H1 (cell line): ENCODE results near the gene CD69. TPM values are rescaled to one million over a fixed set of nuclear protein-coding genes. Genes with fewer than 3 reads are reported as not detected.
A peak's percentile ranks its signal among the peaks of the same experiment; 100 is the strongest.

ENCODE experiments used
- CTCF ChIA-PET: fragments of 300-600 bp; sonication (Branson Sonifier 250); formaldehyde crosslinking; loops from one replicate; lab custom pipeline; 2021; ENCODE audit not compliant: partially characterized antibody; lab: Charles Lee
- POLR2A ChIA-PET: fragments of 300-600 bp; sonication (Branson Sonifier 250); formaldehyde crosslinking; loops from one replicate; lab custom pipeline; 2021; ENCODE audit warnings: inconsistent platforms; ENCODE audit not compliant: partially characterized antibody; lab: Charles Lee
- DNase-seq, 2 experiments: peaks; one replicate each; pipeline versions ENCODE4 v3.0.0 to v3.0.0-alpha.2; 2010 to 2022; ENCODE audit warnings: low spot score in 2 of 2, low read depth in 1 of 2, mixed read lengths in 1 of 2
- FAIRE-seq: peaks from 2 replicates; lab custom pipeline; 2011; peaks lifted over from hg19 to GRCh38; lab: Jason Lieb, UNC
- H2AFZ ChIP-seq: 2 replicates; pipeline ENCODE4 v1.8.1; 2012; ENCODE audit warnings: low read length, inconsistent platforms
- H2AK5ac ChIP-seq: 2 replicates; pipeline ENCODE4 v1.6.1; 2013; ENCODE audit warnings: low read depth, low read length
- H2BK120ac ChIP-seq: replicated peaks from 2 replicates; pipeline ENCODE3; 2013; ENCODE audit warnings: low read depth, low read length, inconsistent platforms
- H2BK12ac ChIP-seq: 2 replicates; pipeline ENCODE4 v1.6.1; 2013; ENCODE audit warnings: low read depth, low read length
- H2BK15ac ChIP-seq: 2 replicates; pipeline ENCODE4 v1.6.1; 2013; ENCODE audit warnings: low read length
- H2BK20ac ChIP-seq: 2 replicates; pipeline ENCODE4 v1.6.1; 2013; ENCODE audit warnings: low read length
- H2BK5ac ChIP-seq: 2 replicates; pipeline ENCODE4 v1.6.1; 2013; ENCODE audit warnings: low read depth, low read length
- H3K14ac ChIP-seq: 2 replicates; pipeline ENCODE4 v1.6.1; 2013; ENCODE audit warnings: inconsistent platforms; ENCODE audit not compliant: insufficient read length
- H3K18ac ChIP-seq: 2 replicates; pipeline ENCODE4 v1.6.1; 2013; ENCODE audit warnings: low read length; ENCODE audit errors: extremely low read depth
- H3K23ac ChIP-seq: 2 replicates; pipeline ENCODE4 v1.6.1; 2013; ENCODE audit warnings: inconsistent platforms; ENCODE audit not compliant: insufficient read length
- H3K23me2 ChIP-seq: 2 replicates; pipeline ENCODE4 v1.6.1; 2013; ENCODE audit warnings: low read depth, low read length
- H3K27ac ChIP-seq: 2 replicates; pipeline ENCODE4 v1.6.1; 2011; ENCODE audit warnings: low read depth, low read length, inconsistent platforms
- H3K27me3 ChIP-seq, 4 experiments: replicated peaks in 1 of 4; 1 replicate in 1 of 4; 2 replicates in 3 of 4; pipeline versions ENCODE4 v1.6.1 to v1.8.1; 2011 to 2013; ENCODE audit warnings: low read length in 3 of 4, mild to moderate bottlenecking in 3 of 4, inconsistent platforms in 2 of 4, mixed read lengths in 2 of 4, moderate library complexity in 1 of 4; ENCODE audit not compliant: control insufficient read depth in 3 of 4, insufficient read depth in 3 of 4; ENCODE audit errors: extremely low read depth in 1 of 4
- H3K36me3 ChIP-seq, 4 experiments: 2 replicates each; pipeline versions ENCODE4 v1.6.1 to v1.8.1; 2011 to 2013; ENCODE audit warnings: mild to moderate bottlenecking in 4 of 4, low read length in 3 of 4, moderate library complexity in 2 of 4, control low read depth in 1 of 4, inconsistent platforms in 1 of 4; ENCODE audit not compliant: insufficient read depth in 4 of 4, control insufficient read depth in 2 of 4
- H3K4ac ChIP-seq: replicated peaks from 2 replicates; pipeline ENCODE3; 2013; ENCODE audit warnings: low read length, low read depth, mixed read lengths, inconsistent platforms; ENCODE audit not compliant: insufficient read length
- H3K4me1 ChIP-seq, 4 experiments: replicated peaks in 1 of 4; 1 replicate in 1 of 4; 2 replicates in 3 of 4; pipeline versions ENCODE4 v1.6.1 to v1.8.1; 2011 to 2013; ENCODE audit warnings: low read length in 3 of 4, inconsistent platforms in 2 of 4, mixed read lengths in 1 of 4; ENCODE audit not compliant: insufficient read depth in 4 of 4, control insufficient read depth in 3 of 4
- H3K4me2 ChIP-seq, 2 experiments: 2 replicates each; pipeline versions ENCODE4 v1.6.1 to v1.8.1; 2011 to 2013; ENCODE audit warnings: low read depth in 2 of 2, low read length in 2 of 2, control low read depth in 1 of 2, inconsistent platforms in 1 of 2, mild to moderate bottlenecking in 1 of 2; ENCODE audit not compliant: insufficient read depth in 1 of 2
- H3K4me3 ChIP-seq, 4 experiments: fragments of 200-600, 300-600 bp in 1 of 4; sonication (generic), shearing (Covaris generic), sonication (Bioruptor Twin) in 1 of 4; 2 replicates each; pipeline versions ENCODE4 v1.5.1 to v1.8.1; 2011 to 2016; ENCODE audit warnings: low read length in 4 of 4, low read depth in 3 of 4, control low read depth in 2 of 4, inconsistent platforms in 2 of 4, mild to moderate bottlenecking in 2 of 4, mixed read lengths in 1 of 4, moderate library complexity in 1 of 4; ENCODE audit not compliant: insufficient read depth in 2 of 4; ENCODE audit errors: extremely low read depth in 1 of 4
- H3K56ac ChIP-seq: replicated peaks from 2 replicates; pipeline ENCODE3; 2013; ENCODE audit warnings: low read depth, mild to moderate bottlenecking, mixed read lengths, low read length, inconsistent platforms; ENCODE audit not compliant: insufficient read length
- H3K79me1 ChIP-seq: 2 replicates; pipeline ENCODE4 v1.6.1; 2013; ENCODE audit warnings: low read depth, low read length, control low read depth
- H3K79me2 ChIP-seq, 2 experiments: 2 replicates each; pipeline versions ENCODE4 v1.6.1 to v1.8.1; 2012 to 2013; ENCODE audit warnings: low read length in 2 of 2, mild to moderate bottlenecking in 2 of 2, inconsistent platforms in 1 of 2; ENCODE audit not compliant: insufficient read depth in 2 of 2, control insufficient read depth in 1 of 2
- H3K9ac ChIP-seq, 4 experiments: replicated peaks in 1 of 4; 1 replicate in 1 of 4; 2 replicates in 3 of 4; pipeline versions ENCODE4 v1.6.1 to v1.8.1; 2011 to 2013; ENCODE audit warnings: low read depth in 3 of 4, low read length in 3 of 4, control low read depth in 2 of 4, mild to moderate bottlenecking in 2 of 4, moderate library complexity in 2 of 4, inconsistent platforms in 1 of 4; ENCODE audit errors: extremely low read depth in 1 of 4
- H3K9me3 ChIP-seq, 2 experiments: 2 replicates each; pipeline versions ENCODE4 v1.6.1 to v1.8.1; 2012 to 2013; ENCODE audit warnings: mild to moderate bottlenecking in 2 of 2, moderate library complexity in 2 of 2, control low read depth in 1 of 2, inconsistent platforms in 1 of 2, low read depth in 1 of 2, low read length in 1 of 2, mixed read lengths in 1 of 2; ENCODE audit not compliant: insufficient read depth in 2 of 2
- H4K20me1 ChIP-seq, 2 experiments: replicated peaks in 1 of 2; 2 replicates each; pipeline versions ENCODE3 to v1.8.1; 2011 to 2013; ENCODE audit warnings: inconsistent platforms in 2 of 2, low read length in 2 of 2, mild to moderate bottlenecking in 1 of 2; ENCODE audit not compliant: insufficient read depth in 2 of 2, control insufficient read depth in 1 of 2
- H4K5ac ChIP-seq: 2 replicates; pipeline ENCODE4 v1.6.1; 2013; ENCODE audit warnings: low read length, low read depth, mixed read lengths, inconsistent platforms; ENCODE audit not compliant: insufficient read length
- H4K8ac ChIP-seq: 2 replicates; pipeline ENCODE4 v1.8.0; 2013; ENCODE audit warnings: mild to moderate bottlenecking, moderate library complexity, low read length, inconsistent platforms; ENCODE audit not compliant: insufficient read depth; ENCODE audit errors: extremely low read depth
- H4K91ac ChIP-seq: replicated peaks from 2 replicates; pipeline ENCODE3; 2013; ENCODE audit warnings: low read length, mixed read lengths, inconsistent platforms; ENCODE audit not compliant: insufficient read length
- BACH1 ChIP-seq: IDR thresholded peaks from 2 replicates; pipeline ENCODE4 v1.6.1; 2012; ENCODE audit warnings: low read length, improper control_type of control experiment
- CBX5 ChIP-seq: fragments of 300-800, 300-1000 bp; sonication (generic); IDR thresholded peaks from 2 replicates; pipeline ENCODE4 v1.7.1; 2016; ENCODE audit warnings: antibody characterized with exemption, low read length, low read depth
- GABPA ChIP-seq: IDR thresholded peaks from 2 replicates; pipeline ENCODE4 v1.6.1; 2011; ENCODE audit warnings: mild to moderate bottlenecking, low read length, moderate library complexity, borderline replicate concordance; ENCODE audit not compliant: insufficient read depth
- NANOG ChIP-seq: IDR thresholded peaks from 2 replicates; pipeline ENCODE4 v1.6.1; 2011; ENCODE audit warnings: low read length, low read depth, mild to moderate bottlenecking, inconsistent platforms; ENCODE audit not compliant: insufficient read depth, poor library complexity, severe bottlenecking
- POLR2AphosphoS5 ChIP-seq: IDR thresholded peaks from 2 replicates; pipeline ENCODE4 v1.6.1; 2011; ENCODE audit warnings: low read depth, low read length
- POU5F1 ChIP-seq: IDR thresholded peaks from 2 replicates; pipeline ENCODE4 v1.6.1; 2011; ENCODE audit warnings: low read depth, mild to moderate bottlenecking, low read length, moderate library complexity
- RAD21 ChIP-seq, 2 experiments: IDR thresholded peaks in 1 of 2; conservative IDR thresholded peaks in 1 of 2; 2 replicates each; pipeline ENCODE4 v1.6.1; 2011; ENCODE audit warnings: low read depth in 2 of 2, low read length in 2 of 2, improper control_type of control experiment in 1 of 2, inconsistent platforms in 1 of 2, mild to moderate bottlenecking in 1 of 2, moderate library complexity in 1 of 2
- SP4 ChIP-seq: IDR thresholded peaks from 2 replicates; pipeline ENCODE4 v1.6.1; 2012; ENCODE audit warnings: low read length, inconsistent platforms
- YY1 ChIP-seq: IDR thresholded peaks from 2 replicates; pipeline ENCODE4 v1.6.1; 2011; ENCODE audit warnings: low read depth, mild to moderate bottlenecking, low read length
- WGBS, 2 experiments: shearing (Covaris generic) in 1 of 2; methylation state at CpG; one replicate each; pipeline versions ENCODE4 v1.1.6 to v1.1.7; 2013 to 2015; ENCODE audit warnings: low lambda C conversion rate in 2 of 2, mixed read lengths in 2 of 2, inconsistent platforms in 1 of 2, low coverage in 1 of 2, missing lambda C conversion rate in 1 of 2; ENCODE audit not compliant: insufficient replicate concordance in 2 of 2, insufficient coverage in 1 of 2, insufficient read length in 1 of 2; ENCODE audit errors: extremely low coverage in 1 of 2, missing lambda C conversion rate in 1 of 2; 5-methylcytosine and 5-hydroxymethylcytosine counted together
- polyA plus RNA-seq, 7 experiments: library from polyadenylated mRNA; depleted of rRNA in 3 of 7; stranded (reverse) in 5 of 7; unstranded in 2 of 7; fragments of >200 nt in 5 of 7; fragments of 200-250 nt in 2 of 7; gene quantifications; 1 replicate in 5 of 7; 2 replicates in 1 of 7; 4 replicates in 1 of 7; pipeline versions ENCODE4 v1.2.1 to v1.2.3, GENCODE V29; 2011 to 2013; ENCODE audit warnings: missing spikeins in 2 of 7, mixed read lengths in 2 of 7
- total RNA-seq: library from RNA; stranded (reverse); fragmentation: NEBNext Ultra II Directional; extraction: Animal tissue kit (Norgen Biotek cat#: 25700); gene quantifications from 2 replicates; pipeline ENCODE4 v1.2.1, GENCODE V29; 2021

CD69 gene
- total and polyA plus RNA-seq, 2 of the 8 experiments (the other 6 are each of a cell fraction or from before 2014, with no cell fraction given), result not detected

- Histone ChIP-seq H2BK120ac (no peak overlapping the region), H3K9me3 (no peaks in the 10 kb centered on the region), H3K4ac (no peak overlapping the region), H3K23ac (no peak overlapping the region), H4K91ac (no peak overlapping the region), H4K5ac (no peak overlapping the region), H3K23me2 (no peaks in the 10 kb centered on the region), H3K4me3 (no peak overlapping the region), H3K18ac (no peak overlapping the region), H2BK15ac (no peak overlapping the region), H2BK20ac (no peak overlapping the region), H2AFZ (no peak overlapping the region), H3K4me1 (peaks cover 0 to 5% (median 3%) of the 10 kb centered on the region in 4 experiments; a peak in 2 of 7 replicates), H3K27me3 (no peaks in the 10 kb centered on the region), H3K79me2 (no peaks in the 10 kb centered on the region), H3K14ac (no peak overlapping the region), H3K79me1 (no peaks in the 10 kb centered on the region), H3K27ac (no peak overlapping the region), H2BK12ac (no peak overlapping the region), H4K20me1 (no peaks in the 10 kb centered on the region), H3K36me3 (no peaks in the 10 kb centered on the region), H2BK5ac (peak overlapping the region; percentile 28; the same call in 1 of the 2 replicates), H4K8ac (no peak overlapping the region), H2AK5ac (no peak overlapping the region), H3K9ac (no peak overlapping the region), H3K56ac (no peak overlapping the region), H3K4me2 (peak overlapping the region in 1 of 2 experiments; percentile 20; a peak in 1 of 4 replicates)
- ChIA-PET POLR2A (no interaction called here), CTCF (interaction anchor here (0.6 to 1.7 kb wide), 6 partner anchors 14 to 34 kb away, joined by 3 to 5 read pairs (median 4); no protein-coding TSS in a partner anchor)
- no peak for DNase-seq
- FAIRE-seq, result no peak
- 78% methylated on average over 3 of the region's 3 CpGs; no CpG with 5 or more reads in 1 of the 2 experiments for WGBS, 2 experiments
- TF ChIP-seq NANOG (no peak), CBX5 (no peak), YY1 (no peak), GABPA (no peak), POU5F1 (no peak), POLR2AphosphoS5 (no peak), BACH1 (no peak), SP4 (no peak), RAD21 (IDR thresholded peaks at IDR 0.05 in 1 of 2, conservative IDR thresholded peaks at IDR 0.05 in 1 of 2; ENCODE audit: low read depth in 2 of 2, low read length in 2 of 2) (no peak)
These were observed 16.1 kb upstream of the CD69 start for GRCh38 chr12:9776781-9777180.
